Embryonic facial prominence (tissue), 1 donor: ENCODE measurements around the gene RNF166.

Experiments used
- DNase-seq: peaks from one replicate; pipeline ENCODE4 v3.0.0-alpha.2; 2016; ENCODE audit errors: extremely low spot score

Gene RNF166

DNA sequence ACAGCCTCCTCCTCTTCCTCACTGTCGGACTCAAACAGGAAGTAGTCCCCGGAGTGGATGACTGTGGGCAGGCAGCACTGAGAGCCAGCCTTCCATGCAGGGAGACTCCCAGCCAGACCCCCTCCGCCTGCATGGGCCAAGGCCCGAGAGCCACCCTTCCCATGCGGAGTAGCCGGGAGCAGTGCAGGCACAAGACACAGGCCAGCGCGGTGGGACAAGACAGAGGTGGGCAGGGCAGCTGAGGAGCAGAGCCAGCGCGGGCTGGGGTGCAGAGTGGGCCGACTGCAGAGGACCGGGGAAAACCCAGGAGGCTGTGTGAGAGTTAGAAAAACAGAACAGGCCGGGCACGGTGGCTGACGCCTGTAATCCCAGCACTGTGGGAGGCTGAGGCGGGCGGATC is 17.7 kb upstream of the RNF166 start:
- DNase-seq: no peak

DNA sequence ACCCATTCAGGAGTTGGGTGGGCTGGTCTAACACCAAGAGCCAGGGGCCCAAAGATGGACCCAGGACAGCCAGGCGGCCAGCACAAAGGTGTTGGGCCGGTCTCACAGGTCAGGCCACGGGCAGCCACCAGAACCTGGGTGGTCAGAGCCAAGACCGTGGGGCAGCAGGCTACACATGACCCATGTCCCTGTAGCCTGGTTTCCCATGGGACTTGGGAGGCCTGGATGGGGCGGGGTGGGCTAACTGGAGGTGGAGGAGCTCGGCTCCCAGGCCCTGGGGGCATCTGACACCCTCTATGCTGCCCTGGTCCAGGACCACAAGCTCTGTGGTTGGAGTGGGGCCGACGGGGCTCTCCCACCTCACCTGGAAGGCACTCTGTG is 17.3 kb upstream of the RNF166 start:
- no peak for DNase-seq

DNA sequence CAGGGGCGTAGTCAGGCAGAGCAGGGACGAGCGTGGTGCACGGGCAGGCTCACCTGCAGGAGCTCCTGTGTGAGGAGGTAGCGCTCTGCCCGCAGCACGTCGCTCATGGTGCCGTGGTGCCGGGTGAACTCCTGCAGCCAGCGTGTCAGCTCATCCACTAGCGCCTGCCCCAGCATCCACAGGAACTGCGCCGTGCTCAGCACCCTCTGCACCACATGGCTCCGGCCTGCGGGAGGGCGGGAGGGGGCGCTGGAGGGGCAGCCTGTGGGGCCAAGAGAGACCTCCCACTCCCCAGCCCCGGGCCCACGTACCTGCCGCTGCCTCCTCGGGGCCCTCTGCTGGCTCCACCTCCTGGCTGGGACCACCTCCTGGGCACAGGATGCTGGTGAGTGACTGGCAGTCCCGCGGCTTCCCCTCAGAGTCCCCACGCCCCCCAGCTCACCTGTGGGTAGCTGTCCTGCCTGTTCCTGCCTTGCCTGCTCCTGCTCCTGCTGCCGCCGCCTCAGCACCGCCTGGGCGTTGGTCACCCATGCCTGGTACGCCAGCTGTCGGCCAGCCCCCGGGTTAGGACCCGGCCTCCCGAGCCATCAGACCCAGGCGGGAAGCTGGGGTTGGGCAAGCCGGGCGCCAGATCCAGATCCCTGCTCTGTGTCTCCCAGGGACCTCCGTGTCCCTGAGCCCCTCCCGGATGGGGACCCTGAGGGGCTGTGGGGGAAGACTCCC is 16.7 kb upstream of the RNF166 start:
- DNase-seq: no peak

DNA sequence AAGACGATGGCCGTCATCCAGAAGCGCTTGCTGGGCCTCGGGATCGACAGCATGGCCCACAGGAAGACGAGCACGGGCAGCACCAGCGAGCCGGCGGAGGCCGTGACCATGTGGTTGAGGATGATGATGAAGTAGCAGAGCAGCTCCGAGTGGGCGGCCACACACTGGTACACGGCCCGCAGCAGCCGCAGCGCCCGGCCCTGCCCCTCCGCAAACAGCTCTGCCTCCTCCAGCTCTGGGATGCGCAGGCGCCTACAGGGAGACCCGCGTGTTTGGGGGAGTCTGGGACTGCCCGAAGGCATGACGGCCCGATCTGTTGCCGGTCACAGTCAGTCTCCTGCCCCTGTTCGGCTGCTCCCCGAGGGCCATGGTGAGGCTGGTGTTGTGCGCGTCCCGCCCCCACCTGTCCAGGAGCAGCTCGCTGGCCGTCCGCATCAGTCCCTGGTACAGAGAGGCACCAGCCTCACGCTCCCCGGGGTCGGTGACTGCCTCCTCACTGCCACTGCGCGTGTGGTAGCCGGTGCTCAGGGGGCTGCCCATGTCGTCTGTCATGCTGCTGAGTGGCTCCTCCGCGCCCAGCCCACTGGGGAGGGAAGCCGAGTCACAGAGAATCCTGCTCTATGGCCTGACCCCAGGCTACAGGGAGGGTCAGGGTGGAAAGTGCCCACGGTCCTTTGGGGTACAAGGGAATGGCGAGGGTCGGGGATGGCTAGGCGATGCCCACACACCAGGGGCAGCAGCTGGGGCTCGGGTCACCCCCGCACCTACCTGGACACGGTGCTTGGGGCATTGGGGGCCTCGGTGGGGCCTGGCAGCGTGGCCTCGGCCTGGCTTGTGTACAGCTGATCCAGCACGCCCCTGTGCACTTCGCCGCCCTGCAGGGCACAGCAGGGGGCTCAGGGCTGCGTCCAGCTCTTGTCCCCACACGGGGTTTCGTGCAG is 15.9 kb upstream of the RNF166 start:
- DNase-seq: no peak

DNA sequence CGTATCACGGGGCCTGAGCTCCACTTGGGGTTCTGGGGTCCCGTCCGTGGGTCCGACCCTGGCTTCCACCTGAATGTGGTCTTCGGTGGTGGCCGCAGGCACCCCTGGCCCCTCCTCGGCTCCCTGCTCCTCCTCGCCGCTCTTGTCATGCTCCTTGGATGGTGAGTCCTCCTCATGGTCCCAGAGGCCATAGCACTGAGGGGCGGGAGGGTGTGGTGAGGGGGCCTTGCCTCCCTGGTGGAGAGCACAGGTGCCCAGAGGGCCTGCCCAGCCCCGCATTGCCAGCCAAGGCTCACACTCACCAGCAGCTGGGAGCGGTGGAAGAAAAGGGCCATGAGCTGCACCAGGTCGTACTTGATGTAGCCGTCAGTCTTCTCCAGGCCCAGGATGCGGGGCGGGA is 15.0 kb upstream of the RNF166 start:
- no peak for DNase-seq

DNA sequence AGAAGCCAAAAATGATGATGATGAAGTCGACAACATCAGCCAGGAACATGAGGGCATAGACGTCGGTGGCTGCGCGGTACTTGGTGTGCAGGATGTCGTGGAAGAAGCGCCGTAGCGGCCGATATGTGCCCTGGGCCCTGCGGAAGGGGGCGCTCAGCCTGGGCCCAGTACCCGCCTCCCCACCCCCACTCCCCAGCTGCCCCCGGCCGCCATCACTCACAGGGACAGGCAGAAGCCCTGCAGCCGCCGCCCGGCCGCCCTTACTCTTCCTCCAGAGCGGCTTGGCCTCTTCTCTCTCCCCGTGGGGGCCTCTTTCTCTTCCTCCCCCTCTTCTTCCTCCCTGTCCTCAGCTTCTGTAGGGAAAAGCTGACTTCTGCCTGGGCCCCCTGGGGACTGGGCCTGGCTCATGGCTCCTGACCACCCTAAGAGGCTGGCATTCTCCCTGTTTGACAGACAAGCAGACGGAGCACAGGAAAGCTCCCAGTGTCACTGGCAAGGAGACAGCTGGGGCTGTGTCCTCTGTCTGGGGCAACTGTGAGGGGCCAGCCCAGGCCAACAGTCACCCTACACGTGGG is 14.3 kb upstream of the RNF166 start:
- DNase-seq: no peak

DNA sequence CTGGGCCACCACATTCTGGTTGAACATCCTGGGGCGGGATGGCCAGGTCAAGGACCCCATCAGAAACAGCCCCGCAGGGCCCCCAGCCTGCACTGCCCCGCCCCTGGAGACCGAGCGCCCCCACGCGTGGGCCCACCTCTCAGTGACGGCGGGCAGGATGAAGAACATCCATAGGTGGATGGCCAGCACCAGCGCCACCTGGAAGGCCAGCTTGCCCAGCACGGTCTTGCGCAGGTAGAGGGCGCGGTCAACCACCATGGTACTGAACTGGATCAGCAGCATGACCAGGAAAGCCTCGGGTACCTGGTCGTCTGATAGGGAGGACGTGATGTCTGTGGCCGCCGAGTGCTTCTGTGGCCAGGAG is 13.7 kb upstream of the RNF166 start:
- no peak for DNase-seq

DNA sequence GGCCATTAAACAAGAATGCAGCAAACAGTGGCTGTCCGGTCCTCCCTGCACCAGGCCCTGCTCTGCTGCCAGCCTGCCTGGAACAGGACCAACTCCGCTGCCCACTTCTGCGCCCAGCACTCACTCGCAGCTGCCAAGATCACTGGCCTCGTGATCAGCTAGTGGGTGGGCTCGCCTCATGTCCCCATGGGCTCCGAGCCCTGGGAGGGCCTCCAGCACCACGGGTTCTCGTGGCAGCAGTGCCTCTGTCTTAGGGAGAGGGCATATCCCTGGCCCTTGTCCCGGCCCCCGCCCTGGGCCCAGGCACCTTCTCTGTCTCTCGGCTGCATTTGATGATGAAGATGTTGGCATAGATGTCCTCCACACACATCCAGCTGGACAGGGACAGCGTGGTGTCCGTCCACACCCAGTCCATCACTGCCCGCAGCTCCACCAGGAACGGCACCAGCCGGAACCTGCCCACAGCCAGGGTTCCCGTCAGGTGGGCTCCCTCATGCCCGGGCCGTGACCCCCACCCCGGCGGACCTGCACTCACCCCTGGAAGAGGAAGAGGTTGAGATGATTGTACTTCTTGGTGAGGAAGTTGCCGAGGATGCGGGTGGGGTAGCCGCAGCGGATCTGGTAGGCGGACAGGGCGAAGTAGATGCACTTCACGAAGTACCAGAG is 13.2 kb upstream of the RNF166 start:
- no peak for DNase-seq

DNA sequence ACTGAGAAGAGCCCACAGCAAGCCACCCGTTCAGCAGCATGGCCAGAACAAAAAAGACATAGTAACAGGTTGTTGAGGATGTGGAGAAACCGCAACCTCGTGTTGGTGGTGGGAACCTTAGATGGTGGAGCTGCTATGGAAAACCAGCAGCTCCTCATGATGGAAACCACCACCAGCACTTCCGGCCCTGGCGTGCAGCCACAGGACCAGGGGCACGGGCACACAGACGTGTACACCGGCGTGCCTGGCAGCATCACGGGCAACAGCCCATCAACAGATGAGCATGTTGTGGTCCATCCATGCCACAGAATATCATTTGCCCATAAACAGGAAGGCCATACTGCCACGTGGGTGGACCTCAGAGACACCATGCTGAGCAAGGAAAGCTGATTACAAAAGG is 12.0 kb upstream of the RNF166 start:
- no peak for DNase-seq

DNA sequence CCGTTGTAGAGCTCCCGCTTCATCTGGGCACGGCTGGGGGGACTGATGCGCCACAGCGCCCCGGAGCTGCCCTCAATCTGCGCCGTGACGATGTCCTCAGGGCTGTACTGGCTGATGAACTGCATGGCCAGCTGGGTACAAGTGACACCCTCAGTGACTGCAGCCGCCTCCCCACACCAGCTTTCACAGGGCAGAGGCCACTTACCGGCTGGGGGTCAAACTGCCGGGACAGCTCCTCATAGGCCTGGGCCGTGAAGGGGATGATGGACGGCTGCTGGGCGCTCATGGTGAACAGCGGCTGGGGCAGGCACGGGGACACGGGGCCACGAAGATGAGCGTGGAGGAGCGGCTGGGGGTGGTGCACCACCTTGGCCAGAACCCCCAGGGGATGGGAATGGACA is 10.4 kb upstream of the RNF166 start:
- DNase-seq: no peak

DNA sequence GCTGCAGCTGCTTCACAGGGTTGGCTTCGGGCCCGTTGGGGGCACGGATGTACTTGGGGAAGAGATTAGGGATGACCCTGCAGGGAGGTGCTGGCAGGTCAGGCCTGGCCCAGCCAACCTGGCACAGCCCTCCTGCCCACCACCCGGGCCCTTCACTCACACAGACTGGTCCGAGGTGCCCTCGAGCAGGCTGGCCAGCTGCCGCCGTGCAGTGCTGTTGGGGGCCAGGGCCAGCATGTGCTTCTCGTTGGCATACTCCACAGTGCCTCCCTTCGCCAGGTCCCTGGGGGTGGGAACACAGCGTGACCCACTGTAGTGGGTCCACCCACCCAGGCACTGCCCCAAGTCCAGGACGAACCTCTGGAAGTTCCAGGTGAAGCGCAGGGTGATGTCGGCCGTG is 10.0 kb upstream of the RNF166 start:
- no peak for DNase-seq

DNA sequence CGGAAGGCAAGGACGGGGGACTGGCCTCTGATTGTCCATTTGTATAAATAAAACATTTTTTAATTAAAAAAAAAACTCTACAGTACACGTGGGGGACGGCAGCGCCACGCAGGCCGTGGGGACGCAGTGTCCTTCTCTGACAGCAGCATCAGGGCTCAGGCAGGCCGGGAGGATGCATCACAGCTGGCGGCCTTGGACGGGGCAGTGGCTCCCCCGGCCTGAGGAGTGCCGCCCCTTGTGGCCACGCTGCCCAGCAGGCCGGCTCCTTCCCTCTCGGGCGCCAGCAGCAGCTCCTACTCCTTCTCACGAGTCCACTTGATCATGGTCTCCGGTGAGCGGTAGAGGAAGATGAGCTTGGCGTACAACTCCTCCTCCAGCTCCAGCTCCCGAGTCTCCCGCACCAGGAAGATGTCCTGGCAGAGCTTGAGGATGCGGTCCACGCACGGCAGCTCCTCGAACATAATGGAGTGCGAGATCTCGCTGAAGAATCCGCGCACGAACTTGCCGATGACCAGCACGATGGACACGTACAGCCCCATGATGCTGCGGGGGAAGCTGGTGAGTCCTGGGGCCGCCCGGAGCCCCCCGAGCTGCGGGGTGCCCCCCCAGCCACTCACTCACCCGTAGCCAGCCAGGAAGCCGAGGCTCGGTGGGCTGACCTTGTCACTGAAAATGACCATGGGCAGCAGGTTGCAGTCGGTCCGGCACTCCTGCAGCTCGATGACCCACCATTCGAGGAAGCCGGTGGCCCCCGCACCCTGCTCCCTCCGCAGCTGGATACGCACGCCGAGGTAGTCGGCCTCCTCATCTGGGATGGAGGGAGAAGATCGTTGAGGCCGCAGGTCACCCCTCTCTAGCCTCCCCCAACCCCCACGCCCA is 9.3 kb upstream of the RNF166 start:
- DNase-seq: no peak

DNA sequence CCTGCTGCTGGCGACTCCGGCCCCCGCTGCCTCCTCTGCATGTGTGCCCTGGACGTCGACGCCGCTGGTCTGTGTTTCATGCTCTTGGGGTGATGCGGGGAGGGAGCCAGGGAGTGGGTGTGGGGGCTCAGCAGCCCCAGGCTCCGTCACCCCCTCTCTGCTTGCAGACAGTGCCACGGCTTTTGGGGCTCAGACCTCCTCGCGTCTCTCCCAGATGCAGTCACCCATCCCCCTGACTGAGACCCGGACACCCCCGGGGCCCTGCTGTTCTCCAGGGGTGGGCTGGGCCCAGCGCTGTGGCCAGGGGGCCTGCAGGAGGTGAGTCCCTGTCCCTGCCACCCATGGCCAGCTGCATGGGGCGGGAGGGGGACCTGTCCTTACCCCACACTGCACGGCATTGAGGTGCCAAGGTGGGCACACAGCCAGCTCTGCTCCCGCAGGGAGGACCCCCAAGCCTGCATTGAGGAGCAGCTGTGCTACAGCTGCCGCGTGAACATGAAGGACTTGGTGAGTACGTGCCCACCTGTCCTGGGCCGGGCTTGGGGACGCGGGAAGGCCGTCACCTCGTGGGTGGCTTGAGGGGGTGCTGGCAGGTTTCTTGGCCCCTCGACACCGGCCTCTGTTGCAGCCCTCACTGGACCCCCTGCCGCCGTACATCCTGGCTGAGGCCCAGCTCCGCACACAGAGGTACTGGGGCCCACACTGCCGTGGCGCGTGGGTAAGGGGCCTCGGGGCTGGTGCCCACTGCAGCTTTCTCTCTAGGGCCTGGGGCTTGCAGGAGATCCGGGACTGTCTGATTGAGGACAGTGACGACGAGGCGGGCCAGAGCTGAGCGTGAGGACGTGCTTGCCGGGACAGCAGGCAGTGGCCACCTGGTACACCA is 8.5 kb upstream of the RNF166 start:
- DNase-seq: no peak

DNA sequence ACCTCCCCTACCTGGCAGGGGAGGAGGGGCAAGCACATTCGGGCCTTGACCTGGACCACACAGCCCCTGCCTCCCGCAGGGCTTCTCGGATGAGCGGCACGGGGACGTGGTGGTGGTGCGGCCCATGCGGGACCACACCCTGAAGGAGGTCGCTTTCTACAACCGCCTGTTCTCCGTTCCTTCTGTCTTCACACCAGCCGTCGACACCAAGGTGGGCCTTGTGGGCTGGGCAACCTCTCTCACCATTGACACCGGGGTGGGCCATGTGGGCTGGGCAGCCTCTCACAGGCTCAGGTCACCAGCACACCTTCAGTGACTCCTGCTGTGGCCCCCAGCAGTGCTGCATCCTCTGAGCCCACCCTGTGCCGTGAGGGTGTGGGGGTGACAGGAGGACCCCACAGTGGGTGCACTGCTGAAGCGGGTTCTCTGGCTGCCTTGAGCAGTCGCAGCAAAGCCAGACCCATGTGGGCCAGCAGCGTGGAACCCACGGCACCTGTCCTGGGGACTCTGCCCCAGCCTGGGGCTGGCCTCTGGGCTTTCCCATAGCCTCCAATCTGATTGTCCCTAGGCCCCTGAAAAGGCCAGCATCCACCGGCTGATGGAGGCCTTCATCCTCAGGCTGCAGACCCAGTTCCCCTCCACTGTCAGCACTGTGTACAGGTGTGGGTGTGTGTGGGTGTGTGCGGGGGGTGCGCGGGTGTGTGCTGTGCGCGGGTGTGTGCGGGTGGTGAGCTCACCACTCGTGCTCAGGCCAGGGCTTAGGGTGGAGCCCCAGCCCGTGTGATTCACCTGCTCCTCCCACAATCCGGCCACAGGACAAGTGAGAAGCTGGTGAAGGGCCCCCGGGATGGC is 7.6 kb upstream of the RNF166 start:
- DNase-seq: no peak

DNA sequence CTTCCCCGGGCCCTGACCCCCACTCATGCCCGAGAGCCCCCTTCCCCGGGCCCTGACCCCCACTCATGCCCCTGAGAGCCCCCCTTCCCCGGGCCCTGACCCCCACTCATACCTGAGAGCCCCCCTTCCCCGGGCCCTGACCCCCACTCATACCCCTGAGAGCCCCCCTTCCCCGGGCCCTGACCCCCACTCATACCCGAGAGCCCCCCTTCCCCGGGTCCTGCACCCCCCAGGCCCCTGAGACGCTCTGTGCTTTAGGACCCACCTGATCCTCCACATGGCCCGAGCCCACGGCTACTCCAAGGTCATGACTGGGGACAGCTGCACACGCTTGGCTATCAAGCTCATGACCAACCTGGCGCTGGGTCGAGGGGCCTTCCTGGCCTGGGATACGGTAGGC is 6.8 kb upstream of the RNF166 start:
- DNase-seq: no peak

DNA sequence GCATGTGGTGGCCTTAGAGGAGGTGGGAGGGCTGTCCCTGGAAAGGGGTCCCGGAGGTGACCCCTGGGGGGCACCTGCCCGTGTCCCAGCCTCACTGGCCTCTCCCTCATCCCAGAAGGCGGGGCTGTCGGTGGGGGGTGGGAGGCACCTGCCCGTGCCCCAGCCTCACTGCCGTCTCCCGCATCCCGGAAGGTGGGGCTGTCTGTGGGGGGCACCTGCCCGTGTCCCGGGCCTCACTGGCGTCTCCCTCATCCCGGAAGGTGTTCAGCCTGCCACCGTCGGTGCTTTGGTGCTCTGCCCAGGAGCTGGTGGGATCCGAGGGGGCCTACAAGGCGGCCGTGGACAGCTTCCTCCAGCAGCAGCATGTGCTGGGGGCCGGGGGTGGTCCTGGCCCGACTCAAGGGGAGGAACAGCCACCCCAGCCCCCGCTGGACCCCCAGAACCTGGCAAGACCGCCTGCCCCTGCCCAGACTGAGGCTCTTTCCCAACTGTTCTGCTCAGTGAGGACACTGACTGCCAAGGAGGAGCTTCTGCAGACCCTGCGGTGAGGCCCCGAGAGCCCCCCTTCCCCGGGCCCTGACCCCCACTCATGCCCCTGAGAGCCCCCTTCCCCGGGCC is 6.3 kb upstream of the RNF166 start:
- DNase-seq: no peak

DNA sequence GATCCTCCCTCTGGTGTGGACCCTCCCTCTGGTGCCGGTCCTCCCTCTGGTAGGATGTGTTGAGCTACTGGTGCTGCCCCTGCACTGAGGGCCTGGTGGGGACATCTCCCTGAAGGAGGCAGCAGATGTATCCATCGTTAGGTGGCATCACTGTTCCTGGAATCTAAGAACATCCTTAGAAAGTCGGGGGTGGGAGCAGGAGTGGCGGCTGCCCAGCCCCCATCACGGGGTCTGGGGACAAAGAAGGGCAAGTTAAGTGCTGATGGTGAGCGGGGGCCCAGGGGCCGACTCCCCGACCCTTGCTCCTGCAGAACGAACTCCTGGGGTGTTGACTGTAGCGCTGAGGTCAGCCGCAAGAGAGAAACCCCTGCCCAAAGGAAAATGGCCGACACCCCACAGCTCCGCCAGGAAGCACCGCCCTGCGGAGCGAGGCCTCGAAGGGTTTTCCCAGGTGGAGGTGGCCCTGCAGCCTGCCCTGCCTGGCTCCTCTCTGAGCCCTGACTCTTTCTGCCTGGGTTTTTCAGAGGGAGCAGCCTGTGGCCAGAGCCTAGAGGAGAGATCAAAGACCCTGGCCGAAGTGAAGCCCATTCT is 5.6 kb upstream of the RNF166 start:
- no peak for DNase-seq

DNA sequence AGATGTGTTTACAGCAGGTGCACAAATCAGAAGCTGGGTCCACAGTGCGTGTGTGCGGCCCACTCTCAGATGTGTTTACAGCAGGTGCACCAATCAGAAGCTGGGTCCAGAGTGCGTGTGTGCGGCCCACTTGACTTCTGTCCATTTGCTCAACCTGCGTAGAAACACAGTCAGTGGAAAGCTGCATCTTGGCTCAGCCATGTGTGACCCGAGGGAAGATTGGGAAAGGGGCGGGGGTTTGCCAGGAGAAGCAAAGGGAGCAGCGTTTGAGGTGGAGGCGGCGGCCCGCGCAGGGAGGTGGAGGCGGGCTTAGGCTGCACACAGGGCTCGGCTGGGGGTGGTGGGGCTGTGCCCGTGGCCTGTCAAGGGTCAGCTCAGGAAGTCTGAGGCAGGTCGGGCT is 4.3 kb upstream of the RNF166 start:
- no peak for DNase-seq
